OCI-LY1 (cell line): ENCODE results near the gene RPP38.

Source experiments
- CTCF ChIP-seq: fragments of 200-600 bp; sonication (generic), shearing (Covaris generic); IDR thresholded peaks from 2 replicates; pipeline ENCODE4 v1.5.1; 2017; ENCODE audit warnings: mild to moderate bottlenecking, antibody characterized with exemption, low read length, moderate library complexity, mixed read lengths
- EZH2 ChIP-seq: fragments of 200-600 bp; sonication (generic), shearing (Covaris generic); IDR thresholded peaks from 2 replicates; pipeline ENCODE4 v1.8.0; 2017; ENCODE audit warnings: borderline replicate concordance, mixed run types, mild to moderate bottlenecking, antibody characterized with exemption, low read length, moderate library complexity, mixed read lengths

- no peak for TF ChIP-seq CTCF
- no peak for TF ChIP-seq EZH2
These were observed 27.9 kb upstream of the RPP38 start for GRCh38 chr10:15069230-15069629.
